Subcutaneous adipose tissue (tissue), 4 donors: ENCODE measurements around the gene IL4R. TPM values are rescaled to one million over a fixed set of nuclear protein-coding genes. Genes with fewer than 3 reads are reported as not detected.

Experiments
- CTCF ChIP-seq: fragments of 450-650 bp; IDR thresholded peaks from one replicate; pipeline ENCODE4 v1.5.1; 2016; ENCODE audit warnings: low read depth, mild to moderate bottlenecking, control low read depth, antibody characterized with exemption, moderate library complexity
- total RNA-seq, 4 donors: library from RNA; depleted of rRNA; stranded (reverse); fragments of >200 nt; gene quantifications; one replicate each; pipeline ENCODE4 v1.1.0, GENCODE V29; 2016

The IL4R gene
- total RNA-seq, 4 donors from 2014 or later: 14.7 to 37.3 (median 30.4) TPM

GRCh38 chr16:27334838-27335237 is 21.1 kb downstream of the IL4R start:
- TF ChIP-seq CTCF: no peak

- TF ChIP-seq CTCF: no peak
These were observed 21.7 kb downstream of the IL4R start for GRCh38 chr16:27335349-27336053.

GRCh38 chr16:27337024-27337423 is 23.2 kb downstream of the IL4R start:
- TF ChIP-seq CTCF: no peak

GRCh38 chr16:27339180-27339579 is 25.4 kb downstream of the IL4R start:
- TF ChIP-seq CTCF: no peak

- no peak for TF ChIP-seq CTCF
These were observed 26.9 kb downstream of the IL4R start for GRCh38 chr16:27340654-27341053.

GRCh38 chr16:27341549-27341948 is 27.8 kb downstream of the IL4R start:
- no peak for TF ChIP-seq CTCF

- no peak for TF ChIP-seq CTCF
These were observed 28.2 kb downstream of the IL4R start for GRCh38 chr16:27341971-27342370.
